NCI-H1417 treated with DMSO at 0.1 percent for 48 hours (cell line): ENCODE data around the gene ISCA2.

Experiments used
- DNase-seq: peaks from one replicate; lab custom pipeline; 2025; lab: John Stamatoyannopoulos, UW

The ISCA2 gene

GRCh38 chr14:74508844-74509428, 15.4 kb downstream of the ISCA2 start:
- DNase-seq, result no peak

- no peak for DNase-seq
Observed at GRCh38 chr14:74509587-74510222, 16.1 kb downstream of the ISCA2 start.

GRCh38 chr14:74510223-74510931, 16.8 kb downstream of the ISCA2 start:
- DNase-seq, result no peak

DNA sequence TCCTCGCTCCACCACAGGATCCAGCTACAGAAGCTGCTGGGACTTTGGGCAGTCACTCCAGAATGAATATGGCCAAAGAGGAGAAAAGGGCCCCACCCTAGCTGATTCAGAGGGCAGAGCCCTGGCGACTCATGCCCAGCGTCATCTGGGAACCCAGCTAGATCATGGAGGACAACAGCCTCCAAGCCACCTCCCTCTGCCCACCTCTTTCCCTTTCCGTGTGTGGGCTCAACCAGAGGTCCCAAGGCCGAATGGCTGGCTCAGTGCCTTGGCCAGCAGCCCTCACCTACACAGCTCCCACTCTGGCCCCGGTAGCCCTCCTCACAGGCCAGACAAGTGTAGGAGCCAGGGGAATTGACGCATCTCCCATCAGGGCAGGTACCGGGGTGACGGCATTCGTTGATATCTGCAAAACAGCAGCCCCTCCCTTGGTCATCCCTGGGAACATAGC, 17.4 kb downstream of the ISCA2 start:
- DNase-seq, result no peak

- no peak for DNase-seq
Observed at GRCh38 chr14:74511966-74512830, 18.6 kb downstream of the ISCA2 start.

GRCh38 chr14:74514471-74514941, 20.9 kb downstream of the ISCA2 start:
- no peak for DNase-seq

DNA sequence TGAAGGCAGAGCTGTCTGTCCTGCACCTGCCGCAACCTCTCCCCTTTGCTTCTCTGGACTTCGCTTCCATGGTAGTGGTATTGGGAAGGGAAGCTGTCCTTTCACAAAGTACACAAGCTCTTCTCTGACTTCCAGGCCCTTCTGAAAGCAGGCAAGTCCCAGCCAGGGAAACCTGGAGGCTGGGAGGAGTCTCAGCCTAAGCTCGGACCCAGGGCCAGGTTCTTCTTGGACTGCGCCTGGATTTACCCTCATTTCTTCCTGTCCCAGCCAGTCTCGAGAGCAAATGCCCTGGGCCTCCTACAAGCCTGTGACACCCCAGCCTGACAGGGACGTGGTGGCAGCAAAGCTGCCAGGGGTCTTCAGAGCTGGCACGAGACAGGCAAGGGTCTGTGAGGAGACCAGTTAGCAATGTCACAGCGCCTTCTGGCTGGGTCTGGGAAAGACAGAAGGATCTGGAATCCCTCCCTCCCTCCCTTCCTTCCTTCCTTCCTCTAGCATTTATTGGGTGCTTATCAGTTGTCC, 22.4 kb downstream of the ISCA2 start:
- DNase-seq, result no peak

DNA sequence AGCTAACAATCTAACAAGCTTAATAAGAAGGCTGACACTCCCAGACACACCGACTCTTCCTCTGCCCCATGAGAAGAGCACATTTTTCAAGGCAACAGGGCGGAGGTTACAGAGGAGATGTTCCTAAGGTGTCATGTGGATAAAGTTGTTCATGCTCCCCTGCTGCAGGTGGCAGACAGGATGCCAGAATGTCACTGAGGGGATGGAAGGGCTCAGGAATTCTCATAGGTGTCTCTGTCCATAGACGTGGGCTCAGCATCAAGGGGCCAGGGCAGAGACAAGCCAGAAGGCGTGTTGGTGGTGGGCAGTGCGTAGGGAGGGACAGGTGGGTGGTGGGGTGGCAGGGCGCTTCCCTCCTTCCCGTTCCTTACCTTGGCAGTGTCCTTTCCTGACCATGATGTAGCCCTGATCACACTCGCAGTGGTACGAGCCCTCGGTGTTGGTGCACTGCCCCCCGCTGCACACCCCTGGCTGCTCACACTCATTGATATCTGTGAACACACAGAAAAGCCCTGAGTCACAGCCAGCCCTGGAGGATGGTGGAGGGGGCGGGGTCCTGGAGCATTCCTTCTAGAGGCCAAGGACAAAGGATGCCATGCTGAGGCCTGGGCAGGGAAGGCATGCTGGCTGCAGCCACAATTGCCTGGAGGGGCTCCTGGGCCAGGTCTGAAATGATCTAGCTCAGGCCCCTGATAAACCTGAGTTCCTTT, 23.0 kb downstream of the ISCA2 start:
- no peak for DNase-seq

DNA sequence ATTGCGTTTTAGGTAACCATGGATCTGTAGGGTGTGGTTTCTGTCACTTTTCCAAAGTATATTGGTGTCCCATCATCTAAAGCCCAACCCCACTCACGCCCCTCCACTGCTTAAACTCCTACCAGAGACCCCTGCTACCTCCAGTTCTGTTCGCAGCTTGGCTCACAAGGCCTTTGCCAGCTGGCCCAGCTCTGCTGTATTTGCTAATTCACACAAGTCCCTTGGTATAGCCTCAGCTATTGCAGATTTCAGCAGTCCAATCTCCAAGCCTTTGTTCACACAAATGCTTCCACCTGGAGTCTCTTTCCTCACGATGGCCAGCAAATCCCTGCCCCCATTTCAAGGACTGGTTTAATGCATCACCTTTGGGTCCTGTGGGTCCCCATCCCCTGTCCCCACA, 24.2 kb downstream of the ISCA2 start:
- DNase-seq, result no peak

GRCh38 chr14:74518221-74518620, 24.7 kb downstream of the ISCA2 start:
- no peak for DNase-seq

DNA sequence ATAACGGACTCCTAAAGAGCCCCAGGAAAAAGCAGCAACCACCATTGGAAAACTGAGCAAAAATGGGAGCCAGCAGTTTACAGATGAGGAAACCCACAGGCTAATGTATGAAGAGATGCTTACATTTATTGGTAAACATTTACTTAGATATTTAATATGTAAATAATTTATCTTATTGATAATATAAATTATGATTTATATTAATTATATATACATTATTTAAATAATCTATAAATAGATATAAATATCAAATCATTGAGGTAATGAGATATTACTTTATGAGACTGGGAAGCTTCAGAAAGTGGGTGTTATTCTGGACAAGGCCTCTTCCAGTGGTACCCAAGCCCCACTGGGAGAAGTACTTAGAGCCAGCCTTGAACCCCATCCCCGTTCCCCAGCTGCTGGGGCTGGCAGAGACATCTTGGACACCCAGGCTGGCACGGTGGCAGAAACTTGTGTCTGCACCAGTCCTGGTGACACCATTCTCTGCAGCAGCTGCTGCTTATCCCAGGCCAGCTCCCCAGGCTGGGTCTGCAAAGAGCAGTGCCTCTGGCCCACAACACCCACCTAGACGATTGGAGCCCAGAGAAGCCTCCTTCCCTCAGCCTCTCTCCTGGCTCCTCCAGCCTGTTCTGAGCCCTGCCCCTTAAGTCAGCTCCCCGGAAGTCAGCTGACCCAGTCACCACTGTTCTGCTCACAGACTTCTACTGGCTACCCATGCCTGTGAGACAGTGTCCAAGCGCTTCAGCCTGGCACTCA, 25.9 kb downstream of the ISCA2 start:
- no peak for DNase-seq

GRCh38 chr14:74521756-74522155, 28.2 kb downstream of the ISCA2 start:
- DNase-seq, result no peak

GRCh38 chr14:74522740-74523139, 29.2 kb downstream of the ISCA2 start:
- DNase-seq, result no peak

- DNase-seq, result no peak
Observed at GRCh38 chr14:74524076-74524811, 30.7 kb downstream of the ISCA2 start.

GRCh38 chr14:74524812-74525135, 31.2 kb downstream of the ISCA2 start:
- no peak for DNase-seq

- DNase-seq, result no peak
Observed at GRCh38 chr14:74525361-74525851, 31.8 kb downstream of the ISCA2 start.

DNA sequence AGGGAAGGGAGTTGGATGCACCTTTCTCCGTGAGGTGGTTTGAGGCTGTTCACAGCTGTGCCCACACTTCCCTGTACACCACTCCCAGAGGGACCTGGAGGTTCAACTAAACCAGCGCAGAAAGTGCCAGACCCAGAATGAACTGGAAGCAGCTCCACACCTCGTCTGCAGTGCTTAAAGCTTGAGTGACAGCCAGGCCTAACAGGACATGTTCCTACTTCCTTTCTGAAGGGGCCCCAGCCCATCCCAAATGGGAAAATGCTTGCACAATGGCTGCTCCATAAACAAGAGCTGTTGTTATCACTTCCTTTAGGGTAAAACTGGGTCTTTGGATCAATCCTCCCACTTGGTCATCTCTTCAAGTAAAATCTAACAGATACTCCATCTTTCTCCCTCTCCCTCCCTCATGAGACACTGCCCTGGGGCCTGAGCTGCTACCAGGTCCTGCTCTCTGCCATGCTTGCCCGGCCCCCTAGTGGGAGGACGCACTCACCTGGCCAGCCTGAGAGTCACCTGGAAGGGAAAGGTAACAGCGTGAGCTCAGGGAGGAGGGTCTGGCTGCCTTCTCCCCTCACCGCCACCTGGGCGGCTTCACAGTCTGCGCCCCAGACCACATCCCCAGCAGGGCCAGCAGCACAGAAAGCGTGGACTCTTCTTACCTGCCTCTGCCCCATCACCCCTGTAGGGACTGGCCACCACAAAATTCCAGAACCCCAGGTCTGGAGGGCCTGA, 33.5 kb downstream of the ISCA2 start:
- no peak for DNase-seq

- no peak for DNase-seq
Observed at GRCh38 chr14:74527736-74528280, 34.2 kb downstream of the ISCA2 start.

- DNase-seq, result no peak
Observed at GRCh38 chr14:74528406-74528805, 34.8 kb downstream of the ISCA2 start.
